HG03575 (cell line): ENCODE results near the gene ATXN3.

Source experiments
- ATAC-seq: cut with Tn5 transposase; IDR thresholded peaks from one replicate; pipeline ENCODE4 v1.9.1; 2021; ENCODE audit not compliant: unreplicated experiment, insufficient number of reproducible peaks, low FRiP score; ENCODE audit errors: extremely low read depth

ATXN3 gene

DNA sequence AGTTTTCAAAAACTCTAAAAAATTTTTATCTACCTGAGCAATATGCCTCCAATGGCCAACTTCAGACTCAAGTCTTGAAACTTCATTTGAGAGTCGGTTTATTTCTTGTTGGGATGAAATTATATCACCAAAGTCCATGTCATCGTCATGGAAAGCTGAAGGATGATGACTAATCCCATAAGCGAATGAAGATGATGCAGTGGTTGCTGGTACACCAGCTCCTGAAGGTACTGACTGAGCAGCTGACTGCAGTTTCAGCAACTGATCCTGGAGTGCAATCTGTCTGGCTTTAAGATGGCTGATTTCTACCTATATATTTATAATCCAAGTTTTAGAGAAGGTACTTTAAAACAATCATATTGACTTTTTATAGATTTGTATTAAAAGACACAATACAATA lies 84.9 kb downstream of the ATXN3 start:
- ATAC-seq = no peak

DNA sequence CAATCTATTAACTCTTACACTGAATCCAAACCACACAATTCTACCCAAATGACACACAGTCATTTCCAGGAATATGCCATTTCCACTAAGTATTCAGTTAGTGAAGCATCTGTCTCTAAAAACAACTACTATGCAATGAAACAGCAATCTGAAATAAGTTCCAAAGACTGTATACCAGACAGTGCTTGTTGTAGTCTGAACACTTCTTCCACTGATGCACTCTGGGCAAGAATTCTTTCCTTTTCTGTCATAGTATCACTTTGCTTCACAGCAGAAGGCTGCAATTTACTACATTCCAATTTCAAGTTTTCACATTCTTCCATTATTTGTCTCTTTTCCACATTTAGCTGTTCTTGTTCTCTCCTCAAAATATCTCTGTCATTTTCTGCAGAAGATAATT lies 92.3 kb downstream of the ATXN3 start:
- ATAC-seq = no peak

DNA sequence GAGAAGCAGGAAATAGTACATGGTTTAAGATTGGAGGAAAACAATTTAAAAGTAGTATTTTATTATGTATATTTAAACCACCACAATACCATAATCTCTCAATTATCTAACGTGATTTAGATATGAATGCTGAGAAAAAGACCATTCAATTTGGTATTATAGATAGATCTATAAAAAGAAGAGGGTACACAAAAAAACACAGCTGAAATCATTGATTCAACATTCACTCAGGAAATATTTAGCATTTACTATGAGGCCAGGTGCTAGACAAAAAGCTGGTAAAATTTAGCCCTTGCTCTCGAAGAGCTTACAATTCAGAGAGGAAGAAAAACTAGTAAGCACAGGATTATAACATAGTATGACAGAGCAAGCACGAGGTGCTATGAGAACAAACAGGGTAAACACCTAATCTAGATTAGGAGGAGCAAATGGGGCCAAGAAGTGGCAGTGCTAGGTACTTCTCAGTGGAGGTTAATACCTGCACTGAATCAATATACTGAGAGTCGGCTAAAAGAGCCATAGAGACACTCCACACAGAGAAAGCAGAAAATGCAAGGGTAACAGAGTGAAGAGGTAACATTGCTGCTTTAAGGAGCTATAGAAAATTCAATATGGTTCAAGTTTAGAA lies 94.1 kb downstream of the ATXN3 start:
- ATAC-seq = no peak

DNA sequence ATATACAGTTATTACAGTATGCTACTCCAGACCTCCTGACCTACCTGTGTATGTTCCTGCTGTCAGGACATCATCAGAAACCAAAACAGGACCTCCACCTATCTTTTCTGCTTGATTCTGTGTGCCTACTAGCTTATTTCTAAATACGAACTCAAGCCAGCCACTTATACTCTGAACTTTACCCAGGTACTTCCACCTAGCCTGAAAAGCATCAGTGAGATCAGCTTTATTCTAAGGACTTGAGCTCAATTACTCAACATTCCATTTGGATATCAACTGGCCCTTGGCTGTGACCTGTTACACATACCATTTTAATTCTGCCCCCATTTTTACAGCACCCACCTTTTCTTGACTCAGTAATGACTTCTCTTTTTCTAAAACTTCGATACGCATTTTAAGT lies 95.7 kb downstream of the ATXN3 start:
- no peak for ATAC-seq

DNA sequence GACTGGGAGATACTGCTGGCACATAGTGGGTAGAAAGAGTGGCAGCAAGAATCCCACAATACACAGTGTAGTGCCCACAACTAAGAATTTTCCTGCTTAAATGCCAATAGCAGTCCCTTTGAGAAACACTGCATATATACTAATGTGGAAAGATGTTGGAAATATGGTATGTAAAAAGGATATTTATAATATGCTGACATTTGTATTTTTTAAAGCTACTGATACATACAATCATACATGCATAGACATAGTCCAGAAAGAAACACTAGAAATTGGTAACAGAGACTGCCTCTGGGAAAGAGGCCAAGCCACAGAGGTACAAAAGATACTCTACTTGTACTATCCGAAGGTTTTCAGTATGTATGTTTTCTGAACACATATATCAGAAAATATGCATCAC lies 96.8 kb downstream of the ATXN3 start:
- no peak for ATAC-seq
